Activated CD4-positive, alpha-beta memory T cell treated with anti-CD3 and anti-CD28 coated beads for 36 hours (primary cell): Measurements from ENCODE around the gene OR51E1. TPM values are rescaled to one million over a fixed set of nuclear protein-coding genes. Genes with fewer than 3 reads are reported as not detected.

ENCODE experiments used
- CTCF ChIA-PET: fragments of 350-600 bp; sonication (Branson Sonifier 250); formaldehyde crosslinking; loops from one replicate; lab custom pipeline; 2021; ENCODE audit warnings: antibody characterized with exemption, inconsistent platforms; lab: Charles Lee
- POLR2A ChIA-PET: fragments of 350-600 bp; sonication (Branson Sonifier 250); formaldehyde crosslinking; loops from one replicate; lab custom pipeline; 2021; ENCODE audit warnings: antibody characterized with exemption; lab: Charles Lee
- DNase-seq: peaks from one replicate; pipeline ENCODE4 v3.0.0-alpha.2; 2020
- H3K27ac Mint-ChIP-seq: one replicate; pipeline ENCODE4 v1.8.0; 2021; ENCODE audit warnings: mixed read lengths
- H3K27me3 Mint-ChIP-seq: one replicate; pipeline ENCODE4 v1.8.0; 2021; ENCODE audit warnings: mixed read lengths
- H3K36me3 Mint-ChIP-seq: one replicate; pipeline ENCODE4 v1.8.0; 2021; ENCODE audit warnings: mixed read lengths
- H3K4me1 Mint-ChIP-seq: one replicate; pipeline ENCODE4 v1.8.0; 2021; ENCODE audit warnings: low read depth, mixed read lengths
- H3K4me3 Mint-ChIP-seq: one replicate; pipeline ENCODE4 v1.8.0; 2021; ENCODE audit warnings: mild to moderate bottlenecking, mixed read lengths
- H3K9me3 Mint-ChIP-seq: one replicate; pipeline ENCODE4 v1.8.0; 2021; ENCODE audit warnings: mixed read lengths
- intact Hi-C: fragments of 100-400 bp; cut with micrococcal nuclease; formaldehyde crosslinking; loops from one replicate; pipeline ENCODE4 v1.15.1; 2023
- total RNA-seq, 2 experiments: library from RNA; stranded (reverse); gene quantifications; one replicate each; pipeline ENCODE4 v1.2.3, GENCODE V29; 2021

Gene OR51E1, protein sequence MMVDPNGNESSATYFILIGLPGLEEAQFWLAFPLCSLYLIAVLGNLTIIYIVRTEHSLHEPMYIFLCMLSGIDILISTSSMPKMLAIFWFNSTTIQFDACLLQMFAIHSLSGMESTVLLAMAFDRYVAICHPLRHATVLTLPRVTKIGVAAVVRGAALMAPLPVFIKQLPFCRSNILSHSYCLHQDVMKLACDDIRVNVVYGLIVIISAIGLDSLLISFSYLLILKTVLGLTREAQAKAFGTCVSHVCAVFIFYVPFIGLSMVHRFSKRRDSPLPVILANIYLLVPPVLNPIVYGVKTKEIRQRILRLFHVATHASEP
- not detected for total RNA-seq

DNA sequence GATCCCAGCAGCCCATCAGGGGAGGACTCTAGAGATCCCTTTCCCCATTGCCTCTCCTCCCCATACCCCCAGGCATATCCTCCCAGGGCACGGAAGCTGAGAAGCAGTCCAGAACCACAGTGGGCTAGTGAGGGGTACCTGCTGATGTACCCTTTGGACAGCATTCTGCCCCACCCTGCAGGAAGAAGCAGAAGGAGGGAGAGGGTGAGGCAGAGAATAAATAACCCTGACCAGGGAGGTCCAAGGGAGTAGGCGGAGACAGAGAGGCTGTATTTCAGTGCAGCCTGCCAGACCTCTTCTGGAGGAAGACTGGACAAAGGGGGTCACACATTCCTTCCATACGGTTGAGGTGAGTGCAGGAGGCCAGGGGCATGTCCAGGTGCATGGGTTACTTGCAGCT is at the start of gene OR51E1:
Gene OR51E1, plus strand, starts transcription at position 301 of the 400 bp plus-strand sequence. CDS start 8,545 bp downstream, outside the sequence.
- H3K27ac Mint-ChIP-seq: no peak within 1 kb of the TSS
- H3K36me3 Mint-ChIP-seq: no peaks in the 10 kb centered on the region
- ChIA-PET CTCF (no interaction called here), POLR2A (no interaction called here)
- no peaks in the 10 kb centered on the region for H3K9me3 Mint-ChIP-seq
- H3K27me3 Mint-ChIP-seq: peaks cover 3% of the 10 kb centered on the region
- H3K4me1 Mint-ChIP-seq: no peaks in the 10 kb centered on the region
- intact Hi-C loops: no loop called here
- no peak for DNase-seq
- no peak within 1 kb of the TSS for H3K4me3 Mint-ChIP-seq

DNA sequence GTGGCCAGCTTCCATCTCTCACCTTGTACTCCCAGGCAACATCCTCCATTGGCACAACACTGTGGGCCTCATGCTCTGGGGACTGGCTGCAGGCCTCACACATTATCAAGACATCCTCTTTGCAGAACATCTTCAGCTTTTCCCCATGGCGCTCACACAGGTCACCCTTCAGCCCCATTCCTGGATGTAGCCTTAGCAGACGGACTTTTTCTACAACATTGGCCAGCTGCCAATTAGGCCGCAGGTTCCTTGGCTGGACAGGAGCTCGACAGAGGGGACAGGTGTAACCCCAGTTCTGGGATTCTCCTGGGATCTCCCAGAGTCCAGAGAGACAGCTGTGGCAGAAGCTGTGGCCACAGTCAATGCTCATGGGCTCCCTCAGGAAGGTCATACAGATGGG is 38.7 kb upstream of the OR51E1 start:
- no peak for DNase-seq
- Mint-ChIP-seq H3K27ac (no peak overlapping the region), H3K27me3 (no peaks in the 10 kb centered on the region), H3K4me3 (no peak overlapping the region), H3K4me1 (peaks cover 29% of the 10 kb centered on the region), H3K9me3 (no peaks in the 10 kb centered on the region), H3K36me3 (peaks cover 19% of the 10 kb centered on the region)
- intact Hi-C loops: loop anchor here (5.0 to 10.0 kb wide), 5 partner anchors 113 to 1630 kb away; partner anchors contain the start of genes CNGA4, FHIP1B, TRIM22 and TRIM34
- ChIA-PET CTCF (no interaction called here), POLR2A (no interaction called here)

DNA sequence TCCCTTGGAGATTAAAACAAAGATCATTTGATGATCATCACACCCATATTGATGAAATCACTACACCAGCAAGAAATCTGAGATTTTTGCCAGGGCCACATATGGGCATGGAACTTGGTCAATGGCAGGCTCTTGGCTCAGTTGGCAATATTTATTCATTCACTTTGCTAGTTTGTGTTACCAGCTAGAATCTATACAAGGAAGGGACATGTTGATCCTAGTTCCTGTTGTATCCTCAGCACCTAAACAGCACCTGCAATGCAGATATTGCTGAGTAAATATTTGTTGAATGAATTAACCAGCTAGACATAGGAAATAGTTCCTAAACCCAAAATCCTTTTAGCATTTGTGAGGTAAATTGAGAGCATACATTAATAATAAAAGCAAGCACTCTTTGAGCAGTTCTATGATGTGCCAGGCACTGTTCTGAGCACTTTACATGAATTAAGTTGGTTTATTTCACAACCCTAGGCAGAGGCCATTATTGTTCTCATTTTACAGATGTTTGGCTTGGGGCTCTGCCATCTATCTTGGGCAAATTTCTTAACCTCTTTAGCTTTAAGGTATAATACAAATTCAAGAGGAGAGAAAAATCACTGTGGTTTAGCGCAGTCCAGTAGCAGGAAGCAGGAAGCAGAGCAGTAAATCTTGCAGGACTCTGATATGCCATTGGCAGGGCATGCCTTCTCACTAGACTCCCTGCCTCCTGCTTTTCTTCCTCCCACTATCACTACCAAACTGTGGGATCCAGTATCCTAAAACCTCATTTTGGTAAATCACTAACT is 37.4 kb upstream of the OR51E1 start:
- H3K36me3 Mint-ChIP-seq: peaks cover 9% of the 10 kb centered on the region
- intact Hi-C loops: loop anchor here (5.0 to 10.0 kb wide), 5 partner anchors 114 to 1628 kb away; partner anchors contain the start of genes CNGA4, FHIP1B, TRIM22 and TRIM34
- no peaks in the 10 kb centered on the region for H3K9me3 Mint-ChIP-seq
- DNase-seq: no peak
- no peaks in the 10 kb centered on the region for H3K27me3 Mint-ChIP-seq
- ChIA-PET POLR2A (no interaction called here), CTCF (interaction anchor here (1.2 to 1.8 kb wide), 2 partner anchors 31 to 419 kb away, joined by 6 to 7 read pairs; partner anchors contain the start of gene OR51D1)
- H3K4me3 Mint-ChIP-seq: peak overlapping the region; percentile 93
- peaks cover 34% of the 10 kb centered on the region for H3K4me1 Mint-ChIP-seq
- no peak overlapping the region for H3K27ac Mint-ChIP-seq

DNA sequence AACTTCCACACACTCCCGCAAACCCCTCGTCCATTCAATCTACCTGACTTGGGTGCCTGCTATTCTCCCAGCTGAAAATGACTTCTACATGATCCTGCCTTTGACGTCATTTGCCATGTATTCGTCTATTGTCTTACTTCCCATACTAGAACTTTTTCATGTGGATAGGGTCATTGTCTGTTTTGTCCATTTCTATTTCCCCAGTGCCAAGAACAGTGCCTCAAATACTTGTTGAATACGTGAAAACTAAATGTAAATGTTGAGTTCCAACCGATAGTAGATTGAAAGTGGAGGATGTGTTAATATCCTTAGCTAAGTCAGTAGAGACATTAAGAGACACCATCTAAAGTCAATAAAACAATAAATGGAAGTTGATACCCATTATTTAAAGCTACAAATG is 36.7 kb upstream of the OR51E1 start:
- intact Hi-C loops: loop anchor here (5.0 to 10.0 kb wide), 5 partner anchors 115 to 1628 kb away; partner anchors contain the start of genes CNGA4, FHIP1B, TRIM22 and TRIM34
- Mint-ChIP-seq H3K4me1 (peaks cover 34% of the 10 kb centered on the region), H3K27me3 (no peaks in the 10 kb centered on the region), H3K27ac (peak overlapping the region; percentile 87), H3K9me3 (no peaks in the 10 kb centered on the region), H3K36me3 (peaks cover 4% of the 10 kb centered on the region), H3K4me3 (peak overlapping the region; percentile 93)
- CTCF ChIA-PET: interaction anchor here (1.2 to 1.8 kb wide), 2 partner anchors 30 to 420 kb away, joined by 6 to 7 read pairs; partner anchors contain the start of gene OR51D1
- POLR2A ChIA-PET: no interaction called here
- DNase-seq: no peak

DNA sequence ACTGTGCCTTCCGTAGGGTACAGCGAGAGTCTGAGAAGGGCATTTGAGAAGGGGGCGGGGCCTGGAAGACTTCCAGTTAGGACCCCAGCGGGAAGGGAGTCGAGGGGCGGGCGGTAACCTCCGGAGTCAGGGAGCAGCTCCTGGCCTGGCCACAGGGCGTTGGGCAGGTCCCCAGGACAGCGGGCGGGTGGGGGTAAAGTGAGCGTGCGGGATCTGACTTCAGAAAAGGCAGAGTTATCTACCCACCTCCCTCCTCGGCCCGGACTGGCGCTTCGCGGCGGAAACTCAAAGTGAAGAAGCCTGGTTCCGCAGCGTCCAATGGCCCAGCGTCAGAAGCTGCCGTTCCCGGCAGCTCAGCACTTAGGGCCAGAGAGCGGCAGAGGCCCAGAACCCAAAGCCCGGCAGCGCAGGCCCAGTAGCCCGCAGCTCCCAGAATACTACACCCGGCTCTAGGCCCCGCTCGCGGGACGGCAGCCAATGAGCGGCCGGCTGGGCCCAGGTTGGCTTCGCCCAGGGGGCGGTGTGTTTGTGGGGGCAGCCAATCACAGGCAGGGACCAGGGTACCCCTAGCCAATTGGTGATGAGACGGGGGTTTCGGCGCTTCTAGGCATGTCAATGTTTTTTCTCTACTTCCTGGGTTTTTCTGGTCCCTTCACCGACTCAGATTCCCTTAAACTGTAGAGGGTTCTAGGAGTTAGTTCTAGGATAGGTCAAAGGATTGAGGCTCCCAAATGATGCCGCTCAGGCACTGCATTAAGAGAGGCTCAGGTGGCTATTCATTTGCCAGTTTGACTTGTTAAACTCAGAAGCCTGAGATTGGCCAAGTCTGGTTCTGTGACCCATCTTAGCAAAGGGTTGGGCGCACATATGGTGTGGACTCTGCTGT is 35.8 kb upstream of the OR51E1 start, which contains the start of gene TRIM68:
Gene TRIM68, minus strand, starts transcription at position 451 of the 886 bp plus-strand sequence. CDS start 2,727 bp downstream, outside the sequence.
- ChIA-PET POLR2A (no interaction called here), CTCF (interaction anchor here (1.8 kb wide), 1 partner anchor 29 kb away, joined by 7 read pairs; the partner anchor contains the start of gene OR51D1)
- peak; percentile 97 for DNase-seq
- Mint-ChIP-seq H3K4me3 (peak within 1 kb of the TSS; percentile 93), H3K4me1 (peaks cover 34% of the 10 kb centered on the region), H3K27ac (peak within 1 kb of the TSS; percentile 87), H3K27me3 (no peaks in the 10 kb centered on the region), H3K9me3 (no peaks in the 10 kb centered on the region), H3K36me3 (peaks cover 3% of the 10 kb centered on the region)
- intact Hi-C loops: loop anchor here (2.0 to 10.0 kb wide), 6 partner anchors 116 to 1627 kb away; partner anchors contain the start of genes CNGA4, FHIP1B, TRIM21 and TRIM22

DNA sequence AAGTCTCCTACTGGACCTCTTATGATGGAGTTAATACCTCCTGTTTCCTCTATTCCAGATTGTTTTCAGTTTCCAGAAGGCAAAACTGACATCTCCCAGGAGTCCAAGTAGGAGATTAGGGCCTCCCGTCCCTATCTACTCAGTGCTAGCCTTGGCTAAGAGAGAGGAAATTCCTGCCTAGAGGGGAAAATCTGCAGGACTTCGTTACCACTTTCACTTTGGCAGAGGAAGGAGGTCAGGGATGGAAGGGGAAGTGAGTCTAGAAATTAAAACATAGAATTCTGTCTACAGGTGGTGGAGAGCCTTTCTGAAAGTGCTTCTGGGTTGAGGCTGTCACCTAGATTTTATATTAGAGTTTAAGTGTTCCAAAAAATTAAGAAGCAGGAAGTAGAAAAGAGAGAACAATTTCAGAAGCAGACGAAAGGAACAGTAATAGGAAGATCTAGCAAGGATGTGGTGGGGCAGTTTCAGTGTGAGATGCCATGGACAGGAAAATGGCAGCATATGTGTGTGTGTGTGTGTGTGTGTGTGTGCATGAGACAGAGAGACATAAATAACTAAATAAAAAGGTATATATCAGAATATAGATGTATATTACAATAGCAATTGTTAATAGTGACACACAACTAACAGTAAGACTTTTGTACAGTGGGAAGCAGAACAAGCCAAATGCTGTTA is 33.4 kb upstream of the OR51E1 start:
- H3K36me3 Mint-ChIP-seq: no peaks in the 10 kb centered on the region
- peak; percentile 54 for DNase-seq
- peaks cover 34% of the 10 kb centered on the region for H3K4me1 Mint-ChIP-seq
- intact Hi-C loops: no loop called here
- H3K27ac Mint-ChIP-seq: peak overlapping the region; percentile 74
- H3K27me3 Mint-ChIP-seq: no peaks in the 10 kb centered on the region
- ChIA-PET POLR2A (no interaction called here), CTCF (interaction anchor here (1.1 kb wide), 1 partner anchor 423 kb away, joined by 3 read pairs; no protein-coding TSS in a partner anchor)
- no peaks in the 10 kb centered on the region for H3K9me3 Mint-ChIP-seq
- peak overlapping the region; percentile 45 for H3K4me3 Mint-ChIP-seq

DNA sequence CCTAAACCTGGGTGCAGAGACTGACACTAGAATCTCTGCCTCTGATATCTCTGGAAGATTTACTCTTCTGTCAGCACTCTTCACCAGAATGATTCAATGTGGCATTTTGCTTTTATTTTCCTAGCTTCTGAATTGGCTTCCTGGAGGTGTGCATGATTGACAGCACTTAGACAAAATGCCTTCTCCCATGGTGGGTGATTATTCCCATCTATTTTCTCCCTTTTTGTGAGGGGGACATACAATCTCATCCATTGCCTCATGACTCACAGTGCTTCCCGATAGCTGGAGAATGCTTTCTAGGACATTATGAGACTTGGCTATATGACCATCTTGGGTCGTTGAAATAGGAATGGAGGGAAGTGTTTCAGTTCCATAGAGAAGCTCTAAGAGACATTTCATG is 31.8 kb upstream of the OR51E1 start:
- POLR2A ChIA-PET: no interaction called here
- intact Hi-C loops: no loop called here
- no peak for DNase-seq
- Mint-ChIP-seq H3K4me3 (no peak overlapping the region), H3K27me3 (peaks cover 2% of the 10 kb centered on the region), H3K36me3 (no peaks in the 10 kb centered on the region), H3K4me1 (peaks cover 24% of the 10 kb centered on the region), H3K27ac (no peak overlapping the region), H3K9me3 (no peaks in the 10 kb centered on the region)
- CTCF ChIA-PET: interaction anchor here (1.5 kb wide), 1 partner anchor 25 kb away, joined by 10 read pairs; the partner anchor contains the start of gene OR51D1

DNA sequence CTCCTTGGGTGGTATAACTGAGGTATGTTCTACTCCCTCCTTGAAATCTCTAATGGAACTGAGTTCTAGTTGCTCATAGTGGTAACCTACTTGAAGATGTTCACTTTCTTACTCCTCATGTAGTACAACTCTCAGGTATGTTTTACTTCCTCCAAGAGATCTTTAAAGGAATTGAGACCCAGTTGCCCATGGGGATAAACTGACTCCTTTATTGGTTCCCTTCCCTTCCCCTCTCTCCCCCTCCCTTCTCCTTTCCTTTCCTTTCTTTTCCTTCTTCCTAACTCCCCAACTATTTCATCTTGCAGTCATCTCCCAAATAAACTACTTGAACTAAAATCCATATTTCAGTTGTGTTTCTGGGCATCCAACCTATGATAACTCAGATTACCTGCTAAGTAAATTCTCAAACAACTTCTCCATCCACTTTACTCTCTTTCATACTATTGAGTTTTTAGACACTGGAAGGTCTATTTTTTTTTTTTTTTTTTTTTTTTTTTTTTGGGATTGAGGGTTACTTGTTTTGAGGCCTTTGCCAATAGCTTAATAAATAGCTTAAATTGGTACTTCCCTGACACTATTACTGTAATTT is 27.8 kb upstream of the OR51E1 start:
- no peaks in the 10 kb centered on the region for H3K9me3 Mint-ChIP-seq
- H3K36me3 Mint-ChIP-seq: no peaks in the 10 kb centered on the region
- peaks cover 11% of the 10 kb centered on the region for H3K27me3 Mint-ChIP-seq
- no peaks in the 10 kb centered on the region for H3K4me1 Mint-ChIP-seq
- ChIA-PET CTCF (no interaction called here), POLR2A (no interaction called here)
- no peak overlapping the region for H3K4me3 Mint-ChIP-seq
- no peak for DNase-seq
- intact Hi-C loops: no loop called here
- H3K27ac Mint-ChIP-seq: no peak overlapping the region

DNA sequence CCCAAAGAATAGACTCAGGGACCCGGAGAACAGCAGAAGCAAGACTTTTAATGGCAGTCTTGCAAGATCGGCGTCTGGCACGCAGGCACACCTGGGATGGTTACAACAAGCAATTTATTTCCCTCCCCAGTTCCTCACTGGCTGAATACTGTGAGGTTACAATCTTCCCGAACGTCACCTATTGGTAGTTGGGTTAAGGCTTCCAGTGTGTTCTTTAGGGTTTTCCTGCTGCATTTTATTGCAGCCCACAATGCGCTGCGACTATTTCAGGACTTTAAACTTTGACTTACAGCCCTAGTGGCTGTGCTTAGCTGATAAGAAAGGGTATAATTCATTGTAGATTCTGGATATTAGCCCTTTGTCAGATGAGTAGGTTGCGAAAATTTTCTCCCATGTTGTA is 24.3 kb upstream of the OR51E1 start:
- ChIA-PET CTCF (no interaction called here), POLR2A (no interaction called here)
- Mint-ChIP-seq H3K27ac (no peak overlapping the region), H3K9me3 (no peaks in the 10 kb centered on the region), H3K27me3 (peaks cover 11% of the 10 kb centered on the region), H3K4me1 (no peaks in the 10 kb centered on the region), H3K36me3 (no peaks in the 10 kb centered on the region), H3K4me3 (no peak overlapping the region)
- intact Hi-C loops: no loop called here
- DNase-seq: no peak

DNA sequence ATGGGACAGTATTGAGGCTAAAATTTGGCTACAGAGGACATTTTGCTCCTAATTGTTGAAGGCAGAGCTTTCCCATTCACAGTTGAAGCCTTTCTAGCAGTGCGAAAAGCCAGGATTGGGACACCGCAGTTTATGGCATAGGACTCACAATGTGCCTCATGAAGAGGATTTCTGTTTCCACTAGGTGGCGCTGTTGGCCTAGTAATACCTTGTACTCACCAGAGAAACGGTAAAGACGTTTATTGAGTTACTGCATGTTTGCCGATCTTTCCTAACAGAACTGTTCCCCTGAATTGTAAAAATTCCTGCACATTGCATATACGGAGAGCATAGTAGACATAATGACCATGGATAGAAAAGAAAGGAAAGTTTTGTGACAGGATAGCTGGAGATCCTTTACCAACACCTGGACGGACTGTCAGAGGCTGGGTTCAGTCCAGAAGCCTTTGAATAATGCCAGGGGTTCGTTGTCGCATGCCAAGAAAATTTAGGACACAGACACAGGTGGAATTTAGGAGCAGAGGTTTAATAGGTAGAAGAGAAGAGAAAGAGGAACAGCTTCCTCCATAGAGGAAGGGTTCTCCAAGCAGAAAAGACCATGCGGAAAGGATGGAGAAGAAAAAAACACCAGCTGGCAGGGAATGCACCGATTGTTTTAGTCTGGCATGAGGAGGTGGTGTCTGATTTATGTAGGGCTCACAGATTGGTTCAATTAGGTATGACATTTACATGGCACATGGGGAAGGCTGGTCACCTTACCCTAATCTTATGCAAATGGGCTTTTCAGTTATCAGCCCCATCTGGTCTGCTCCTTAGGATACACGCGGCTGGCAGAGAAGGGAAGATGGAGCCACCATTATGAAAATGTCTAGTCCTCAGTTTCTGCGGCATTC is 17.3 kb upstream of the OR51E1 start:
- CTCF ChIA-PET: interaction anchor here (3.9 kb wide), 1 partner anchor 11 kb away, joined by 38 read pairs; the partner anchor contains the start of gene OR51D1
- no peaks in the 10 kb centered on the region for H3K4me1 Mint-ChIP-seq
- H3K36me3 Mint-ChIP-seq: peaks cover 4% of the 10 kb centered on the region
- H3K27me3 Mint-ChIP-seq: peaks cover 28% of the 10 kb centered on the region
- peaks cover 16% of the 10 kb centered on the region for H3K9me3 Mint-ChIP-seq
- peak; percentile 58 for DNase-seq
- POLR2A ChIA-PET: no interaction called here
- intact Hi-C loops: no loop called here
- H3K27ac Mint-ChIP-seq: no peak overlapping the region
- H3K4me3 Mint-ChIP-seq: no peak overlapping the region
